Chondrocyte (in vitro differentiated cells): ENCODE measurements around the gene ELOVL3. TPM values are rescaled to one million over a fixed set of nuclear protein-coding genes. Genes with fewer than 3 reads are reported as not detected.

Experiments used
- DNase-seq: peaks from one replicate; pipeline ENCODE4 v3.0.0; 2021; ENCODE audit warnings: mixed read lengths, low spot score
- H3K27ac Mint-ChIP-seq: one replicate; pipeline ENCODE4 v1.8.0; 2021; ENCODE audit warnings: mild to moderate bottlenecking, moderate library complexity, mixed read lengths; ENCODE audit not compliant: unreplicated experiment
- H3K27me3 Mint-ChIP-seq: 2 replicates; pipeline ENCODE4 v1.8.0; 2021; ENCODE audit warnings: low read depth, mixed read lengths
- H3K36me3 Mint-ChIP-seq: 2 replicates; pipeline ENCODE4 v1.8.0; 2021; ENCODE audit warnings: low read depth, mixed read lengths
- H3K4me1 Mint-ChIP-seq: 2 replicates; pipeline ENCODE4 v1.8.0; 2021; ENCODE audit warnings: low read depth, mild to moderate bottlenecking, mixed read lengths
- H3K4me3 Mint-ChIP-seq: one replicate; pipeline ENCODE4 v1.8.0; 2021; ENCODE audit warnings: mild to moderate bottlenecking, moderate library complexity, mixed read lengths; ENCODE audit not compliant: unreplicated experiment
- H3K9me3 Mint-ChIP-seq: 2 replicates; pipeline ENCODE4 v1.8.0; 2021; ENCODE audit warnings: low read depth, mixed read lengths
- total RNA-seq: library from RNA; stranded (reverse); gene quantifications from 3 replicates; pipeline ENCODE4 v1.2.1, GENCODE V29; 2021
- TF ChIP-seq, protein P1 (sequence below): fragments of 200-600 bp; sonication (generic); IDR thresholded peaks from 2 replicates; pipeline ENCODE4 v1.5.0; 2021; ENCODE audit warnings: antibody characterized with exemption, mild to moderate bottlenecking, moderate library complexity

The ELOVL3 gene
- total RNA-seq, 1 donor from 2014 or later, result not detected

DNA sequence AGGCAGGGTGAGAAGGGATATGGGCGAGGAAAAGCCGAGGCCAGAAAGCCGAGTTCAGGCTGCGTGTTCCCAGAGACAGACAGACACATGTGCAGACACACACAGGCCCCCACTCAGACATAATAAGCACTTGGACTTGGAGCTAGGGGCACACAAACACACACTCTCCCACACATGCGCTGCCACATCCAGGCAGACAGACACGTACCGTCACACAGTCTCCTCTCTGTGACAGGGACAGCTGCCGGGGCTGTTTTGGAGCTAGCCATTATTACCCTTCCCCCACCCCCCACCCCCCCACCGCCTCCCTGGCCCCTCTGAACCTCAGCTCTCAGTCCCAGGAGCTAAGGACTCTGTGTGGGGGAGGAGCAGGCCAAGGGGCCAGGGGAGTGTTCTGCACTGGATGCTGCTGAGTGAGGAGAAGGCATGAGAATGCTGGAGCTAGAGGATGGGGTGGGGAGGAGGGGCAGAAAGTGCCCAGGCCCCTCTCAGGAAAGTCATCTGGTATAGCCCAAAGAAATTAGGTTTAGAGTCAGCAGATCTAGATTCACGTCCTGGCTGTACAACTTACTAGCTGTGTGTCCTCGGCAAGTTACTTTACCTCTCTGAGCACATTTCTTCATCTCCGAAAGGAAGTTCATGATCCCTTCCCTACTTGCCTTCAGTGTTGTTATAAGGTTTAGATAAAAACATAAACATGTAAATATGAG, 8.9 kb downstream of the ELOVL3 start:
- Mint-ChIP-seq H3K9me3 (no peaks in the 10 kb centered on the region), H3K4me1 (peaks cover 8% of the 10 kb centered on the region), H3K27ac (no peak overlapping the region), H3K27me3 (peaks cover 22% of the 10 kb centered on the region), H3K4me3 (no peak overlapping the region), H3K36me3 (no peaks in the 10 kb centered on the region)
- TF ChIP-seq, protein P1, sequence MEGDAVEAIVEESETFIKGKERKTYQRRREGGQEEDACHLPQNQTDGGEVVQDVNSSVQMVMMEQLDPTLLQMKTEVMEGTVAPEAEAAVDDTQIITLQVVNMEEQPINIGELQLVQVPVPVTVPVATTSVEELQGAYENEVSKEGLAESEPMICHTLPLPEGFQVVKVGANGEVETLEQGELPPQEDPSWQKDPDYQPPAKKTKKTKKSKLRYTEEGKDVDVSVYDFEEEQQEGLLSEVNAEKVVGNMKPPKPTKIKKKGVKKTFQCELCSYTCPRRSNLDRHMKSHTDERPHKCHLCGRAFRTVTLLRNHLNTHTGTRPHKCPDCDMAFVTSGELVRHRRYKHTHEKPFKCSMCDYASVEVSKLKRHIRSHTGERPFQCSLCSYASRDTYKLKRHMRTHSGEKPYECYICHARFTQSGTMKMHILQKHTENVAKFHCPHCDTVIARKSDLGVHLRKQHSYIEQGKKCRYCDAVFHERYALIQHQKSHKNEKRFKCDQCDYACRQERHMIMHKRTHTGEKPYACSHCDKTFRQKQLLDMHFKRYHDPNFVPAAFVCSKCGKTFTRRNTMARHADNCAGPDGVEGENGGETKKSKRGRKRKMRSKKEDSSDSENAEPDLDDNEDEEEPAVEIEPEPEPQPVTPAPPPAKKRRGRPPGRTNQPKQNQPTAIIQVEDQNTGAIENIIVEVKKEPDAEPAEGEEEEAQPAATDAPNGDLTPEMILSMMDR, result no peak
- DNase-seq, result no peak

DNA sequence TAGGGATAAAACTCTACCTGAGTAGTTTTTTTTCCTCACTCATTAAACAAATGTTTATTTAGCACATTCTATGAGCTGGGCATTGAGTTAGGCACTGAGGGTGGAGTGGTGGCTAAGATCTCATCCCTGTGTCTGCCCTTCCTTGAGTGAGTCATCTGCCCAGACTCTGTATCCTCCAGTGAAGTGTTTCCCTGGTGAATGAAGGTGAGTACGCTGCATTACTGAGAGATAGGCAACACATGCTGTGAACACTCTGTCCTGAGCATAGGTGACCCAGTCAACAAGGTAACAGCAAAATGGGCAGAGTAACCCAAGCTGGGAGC, 9.5 kb downstream of the ELOVL3 start:
- Mint-ChIP-seq H3K27ac (no peak overlapping the region), H3K36me3 (no peaks in the 10 kb centered on the region), H3K4me3 (no peak overlapping the region), H3K4me1 (peaks cover 7% of the 10 kb centered on the region), H3K9me3 (no peaks in the 10 kb centered on the region), H3K27me3 (peaks cover 27% of the 10 kb centered on the region)
- TF ChIP-seq, protein P1, result no peak
- DNase-seq, result no peak

DNA sequence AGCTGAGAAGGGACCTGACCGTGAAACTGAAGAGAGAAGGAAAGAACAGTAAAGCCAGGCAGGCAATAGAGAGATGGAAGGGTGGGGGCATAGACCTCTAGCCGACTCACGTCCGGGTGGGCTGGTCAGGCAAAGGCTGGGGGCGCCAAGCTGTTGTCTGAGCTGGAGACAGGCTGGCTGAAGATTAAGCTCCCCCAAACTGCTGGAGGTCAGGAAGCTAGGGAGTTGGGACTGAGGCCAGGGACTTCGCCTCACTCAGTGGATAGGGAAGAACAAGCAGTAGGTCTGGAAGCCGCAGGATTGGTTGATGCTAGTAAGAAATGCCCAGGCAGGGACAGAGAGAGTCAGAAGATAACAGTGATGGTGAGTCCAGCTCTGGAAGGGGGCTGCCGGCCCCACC, 9.9 kb downstream of the ELOVL3 start:
- no peaks in the 10 kb centered on the region for H3K9me3 Mint-ChIP-seq
- H3K4me3 Mint-ChIP-seq, result no peak overlapping the region
- H3K36me3 Mint-ChIP-seq, result no peaks in the 10 kb centered on the region
- no peak for DNase-seq
- H3K27me3 Mint-ChIP-seq, result peaks cover 27% of the 10 kb centered on the region
- TF ChIP-seq, protein P1, result no peak
- H3K27ac Mint-ChIP-seq, result no peak overlapping the region
- H3K4me1 Mint-ChIP-seq, result peaks cover 10% of the 10 kb centered on the region

DNA sequence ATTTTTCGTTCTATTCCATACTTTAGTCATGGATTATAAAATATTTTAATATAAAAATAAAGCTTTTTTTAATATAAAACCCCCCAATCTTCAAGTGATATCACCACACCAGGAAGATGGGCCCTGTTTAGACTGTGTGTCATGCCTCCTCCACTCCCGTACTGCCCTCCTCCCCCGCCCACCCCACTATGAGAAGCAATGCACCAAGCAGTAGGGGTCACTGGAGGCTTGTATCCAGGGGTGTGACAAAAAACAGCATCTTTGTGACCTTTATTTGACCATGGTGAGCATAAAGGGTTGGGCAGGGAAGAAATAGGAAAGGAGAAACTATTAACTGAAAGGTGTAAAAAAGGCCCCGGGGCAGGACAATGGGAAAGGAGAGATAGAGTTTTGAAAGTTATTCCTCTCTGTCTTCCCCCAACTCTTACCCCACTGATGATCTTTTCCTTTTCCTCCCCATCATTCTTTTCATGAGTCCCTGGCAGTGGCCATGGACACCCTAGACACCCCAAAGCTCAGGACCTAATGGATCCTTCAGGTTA, 11.7 kb downstream of the ELOVL3 start:
- H3K4me1 Mint-ChIP-seq, result peaks cover 18% of the 10 kb centered on the region
- TF ChIP-seq, protein P1, result no peak
- no peak for DNase-seq

DNA sequence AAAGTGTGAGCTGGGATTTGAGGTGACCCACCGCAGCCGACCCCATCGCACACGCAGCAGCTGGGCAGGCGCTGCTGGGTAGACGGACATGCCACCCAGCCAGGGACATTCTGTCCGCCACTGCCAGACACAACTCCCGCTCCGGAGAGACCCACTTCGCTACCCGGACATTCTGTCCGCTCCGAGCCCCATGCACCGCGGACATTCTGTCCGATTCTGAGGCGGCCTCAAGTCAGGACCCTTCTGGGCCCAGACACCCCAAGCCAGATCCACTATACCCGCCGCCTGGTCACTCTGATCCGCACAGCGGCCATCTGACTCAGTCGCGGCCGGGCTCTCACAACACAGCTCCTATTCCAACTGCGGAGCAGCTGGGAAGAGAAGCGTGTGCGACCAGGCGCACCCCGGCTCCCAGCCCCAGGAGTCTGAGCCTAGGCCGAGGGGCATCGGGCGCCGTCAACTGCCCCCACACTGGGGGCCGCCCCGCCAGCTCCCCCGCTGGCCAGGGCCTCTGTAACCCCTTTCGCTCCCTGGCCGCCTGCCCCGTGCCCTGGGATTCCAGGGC, 14.4 kb downstream of the ELOVL3 start:
- TF ChIP-seq, protein P1, result no peak
- Mint-ChIP-seq H3K4me3 (peak overlapping the region; percentile 80), H3K27ac (no peak overlapping the region), H3K4me1 (peaks cover 24% of the 10 kb centered on the region), H3K36me3 (no peaks in the 10 kb centered on the region), H3K27me3 (peaks cover 27% of the 10 kb centered on the region), H3K9me3 (no peaks in the 10 kb centered on the region)
- DNase-seq, result no peak

More for the DNA sequence above, 11.7 kb downstream of the ELOVL3 start:
- Mint-ChIP-seq H3K27ac (no peak overlapping the region), H3K36me3 (no peaks in the 10 kb centered on the region), H3K9me3 (no peaks in the 10 kb centered on the region), H3K27me3 (peaks cover 27% of the 10 kb centered on the region), H3K4me3 (no peak overlapping the region)
